ENCODE measurements around the gene UBE2K. TPM values are rescaled to one million over a fixed set of nuclear protein-coding genes. Genes with fewer than 3 reads are reported as not detected.

UBE2K gene, protein sequence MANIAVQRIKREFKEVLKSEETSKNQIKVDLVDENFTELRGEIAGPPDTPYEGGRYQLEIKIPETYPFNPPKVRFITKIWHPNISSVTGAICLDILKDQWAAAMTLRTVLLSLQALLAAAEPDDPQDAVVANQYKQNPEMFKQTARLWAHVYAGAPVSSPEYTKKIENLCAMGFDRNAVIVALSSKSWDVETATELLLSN
- total RNA-seq (56.7 TPM), polyA plus RNA-seq (ENCODE audit: insufficient read depth, low read depth, low replicate concordance) (59.6 TPM)
- long read RNA-seq, donor 1, full-length matches to known transcripts: 25 of 25 reads
- long read RNA-seq, donor 1, partial matches to known transcripts: 0 of 25 reads
- long read RNA-seq, donor 1, other reads (novel, unspliced or antisense): 0 of 25 reads
- long read RNA-seq, donor 2, full-length matches to known transcripts: 27 of 45 reads
- long read RNA-seq, donor 2, partial matches to known transcripts: 18 of 45 reads
- long read RNA-seq, donor 2, other reads (novel, unspliced or antisense): 0 of 45 reads
- long read RNA-seq, donor 3, full-length matches to known transcripts: 20 of 35 reads
- long read RNA-seq, donor 3, partial matches to known transcripts: 15 of 35 reads
- long read RNA-seq, donor 3, other reads (novel, unspliced or antisense): 0 of 35 reads
- long read RNA-seq, donor 4, full-length matches to known transcripts: 19 of 40 reads
- long read RNA-seq, donor 4, partial matches to known transcripts: 15 of 40 reads
- long read RNA-seq, donor 4, other reads (novel, unspliced or antisense): 6 of 40 reads
- long read RNA-seq, donor 5: 0 reads
- long read RNA-seq, donor 6, full-length matches to known transcripts: 30 of 61 reads
- long read RNA-seq, donor 6, partial matches to known transcripts: 26 of 61 reads
- long read RNA-seq, donor 6, other reads (novel, unspliced or antisense): 5 of 61 reads
- long read RNA-seq, donor 7, full-length matches to known transcripts: 17 of 32 reads
- long read RNA-seq, donor 7, partial matches to known transcripts: 2 of 32 reads
- long read RNA-seq, donor 7, other reads (novel, unspliced or antisense): 13 of 32 reads
- long read RNA-seq, donor 8, full-length matches to known transcripts: 13 of 20 reads
- long read RNA-seq, donor 8, partial matches to known transcripts: 7 of 20 reads
- long read RNA-seq, donor 8, other reads (novel, unspliced or antisense): 0 of 20 reads
- long read RNA-seq, donor 9, full-length matches to known transcripts: 8 of 8 reads
- long read RNA-seq, donor 9, partial matches to known transcripts: 0 of 8 reads
- long read RNA-seq, donor 9, other reads (novel, unspliced or antisense): 0 of 8 reads
- long read RNA-seq, donor 10, full-length matches to known transcripts: 20 of 27 reads
- long read RNA-seq, donor 10, partial matches to known transcripts: 7 of 27 reads
- long read RNA-seq, donor 10, other reads (novel, unspliced or antisense): 0 of 27 reads

GRCh38 chr4:39697740-39698423, at the start of gene UBE2K:
UBE2K (plus strand) TSS chr4:39698136; CDS start chr4:39698328, 192 bp downstream.
- TF ChIP-seq CTCF (IDR thresholded peaks at IDR 0.05; ENCODE audit: borderline replicate concordance, extremely low read depth, insufficient read depth): no peak
- intact Hi-C loops (cut with DNase I): no loop called here
- peak; percentile 89 to 96 (median 93) for DNase-seq
- Histone ChIP-seq H3K27me3 (ENCODE audit: control insufficient read depth, insufficient read depth, low read length) (no peaks in the 10 kb centered on the region), H3K9me3 (ENCODE audit: control insufficient read depth in 2 of 3, insufficient read depth in 1 of 3, low read length in 3 of 3) (no peaks in the 10 kb centered on the region), H3K9ac (ENCODE audit: low read length in 3 of 3) (peak within 1 kb of the TSS; percentile 79 to 95 (median 79)), H3K36me3 (ENCODE audit: control insufficient read depth in 2 of 3, insufficient read depth in 3 of 3, low read length in 3 of 3) (peaks cover 0 to 3% (median 0%) of the 10 kb centered on the region in 3 donors), H3K4me3 (ENCODE audit: low read length in 3 of 3) (peak within 1 kb of the TSS; percentile 76 to 96 (median 89)), H3K27ac (ENCODE audit: low read depth in 2 of 2, low read length in 2 of 2) (peak within 1 kb of the TSS; percentile 93 to 96), H3K4me1 (ENCODE audit: control insufficient read depth in 2 of 3, insufficient read depth in 2 of 3, low read depth in 1 of 3, low read length in 3 of 3) (peaks cover 0 to 17% (median 3%) of the 10 kb centered on the region in 3 donors)
- no peak for FAIRE-seq

DNA sequence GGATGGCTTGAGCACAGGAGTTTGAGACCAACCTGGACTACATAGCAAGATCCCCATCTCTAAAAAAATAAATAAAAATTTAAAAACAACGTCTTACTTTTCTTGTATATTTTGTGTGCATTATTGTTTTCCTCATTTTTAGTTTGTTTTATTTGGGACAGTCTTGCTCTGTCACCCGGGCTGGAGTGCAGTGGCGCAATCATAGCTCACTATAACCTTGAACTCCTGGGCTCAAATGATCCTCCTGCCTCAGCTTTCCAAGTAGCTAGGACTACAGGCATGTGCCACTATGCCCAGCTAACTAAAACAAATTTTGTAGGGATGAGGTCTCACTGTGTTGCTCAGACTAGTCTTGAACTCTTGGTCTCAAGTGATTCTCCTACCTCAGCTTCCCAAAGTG, 49.7 kb upstream of the UBE2K start:
- H3K27ac ChIP-seq (ENCODE audit: low read depth in 2 of 2, low read length in 2 of 2): no peak overlapping the region
- DNase-seq (no peak), FAIRE-seq (no peak)
- TF ChIP-seq CTCF (IDR thresholded peaks at IDR 0.05; ENCODE audit: borderline replicate concordance, extremely low read depth, insufficient read depth): no peak
- H3K27me3 ChIP-seq (ENCODE audit: control insufficient read depth, insufficient read depth, low read length): no peaks in the 10 kb centered on the region
- no peaks in the 10 kb centered on the region for H3K4me1 ChIP-seq (ENCODE audit: control insufficient read depth in 2 of 3, insufficient read depth in 2 of 3, low read depth in 1 of 3, low read length in 3 of 3)
- no peak overlapping the region for H3K9ac ChIP-seq (ENCODE audit: low read length in 3 of 3)
- no peak overlapping the region for H3K4me3 ChIP-seq (ENCODE audit: low read length in 3 of 3)
- H3K9me3 ChIP-seq (ENCODE audit: control insufficient read depth in 2 of 3, insufficient read depth in 1 of 3, low read length in 3 of 3): no peaks in the 10 kb centered on the region
- intact Hi-C loops (cut with DNase I): no loop called here
- H3K36me3 ChIP-seq (ENCODE audit: control insufficient read depth in 2 of 3, insufficient read depth in 3 of 3, low read length in 3 of 3): peaks cover 0 to 4% (median 0%) of the 10 kb centered on the region in 3 donors

All from kidney (tissue), 22 donors.